ENCODE data around the gene PDZD4. TPM values are rescaled to one million over a fixed set of nuclear protein-coding genes. Genes with fewer than 3 reads are reported as not detected.

The PDZD4 gene
- polyA plus RNA-seq, 1 of the 3 experiments (the other 2 are of a cell fraction) = 1.9 TPM

DNA sequence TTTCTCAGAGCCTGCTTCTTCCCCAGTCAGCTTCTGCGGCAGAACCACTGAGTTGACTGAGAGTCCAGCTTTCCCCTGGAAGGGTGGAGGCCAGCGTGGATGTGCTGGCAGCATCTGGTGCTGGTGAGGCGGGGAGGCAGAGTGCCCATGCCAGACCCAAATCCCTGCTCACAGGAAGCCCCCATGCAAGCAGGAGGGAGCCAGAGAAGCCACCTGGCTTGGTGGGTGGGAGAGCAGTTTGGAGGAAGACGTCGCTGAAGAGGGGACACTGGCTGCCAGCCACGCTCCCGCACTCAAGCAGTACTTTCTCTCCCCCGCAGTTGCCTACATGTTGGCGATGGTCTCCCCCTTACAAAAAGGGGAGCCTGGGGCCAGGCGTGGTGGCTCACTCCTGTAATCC lies 6.0 kb downstream of the PDZD4 start:
- Histone ChIP-seq H3K27ac (ENCODE audit: low read depth in 2 of 2, low read length in 1 of 2) (no peak overlapping the region), H3K9me2 (no peaks in the 10 kb centered on the region), H3K79me2 (ENCODE audit: insufficient read depth) (no peaks in the 10 kb centered on the region), H3K4me1 (ENCODE audit: control insufficient read depth in 1 of 2, insufficient read depth in 2 of 2, low read depth in 1 of 2, low read length in 1 of 2) (peaks cover 0 to 19% of the 10 kb centered on the region in 2 experiments; a peak in 1 of 4 replicates), H2AFZ (ENCODE audit: low read depth) (no peak overlapping the region), H3F3A (replicated peaks; ENCODE audit: insufficient read depth) (peaks cover 5% of the 10 kb centered on the region), H3K27me3 (ENCODE audit: insufficient read depth) (peaks cover 40% of the 10 kb centered on the region), H3K4me2 (no peak overlapping the region), H3K9me3 (no peaks in the 10 kb centered on the region), H4K20me1 (ENCODE audit: insufficient read depth) (peaks cover 5% of the 10 kb centered on the region; the same call in 1 of the 2 replicates), H3K4me3 (ENCODE audit: low read depth in 2 of 2, low read length in 1 of 2) (no peak overlapping the region), H3K9ac (no peak overlapping the region), H3K36me3 (replicated peaks in 1 of 2; ENCODE audit: control insufficient read depth in 1 of 2, insufficient read depth in 2 of 2, low read length in 1 of 2) (no peaks in the 10 kb centered on the region)
- 71% methylated on average over 8 of the region's 10 CpGs for WGBS (ENCODE audit: low lambda C conversion rate)
- POLR2A ChIA-PET = no interaction called here
- CTCF ChIA-PET = no interaction called here
- DNase-seq = peak; percentile 3
- no peak for TF ChIP-seq TAF1 (IDR thresholded peaks at IDR 0.05; ENCODE audit: borderline replicate concordance, low read depth, low read length)
- TF ChIP-seq RAD21 (IDR thresholded peaks at IDR 0.05; ENCODE audit: low read length) = no peak
- TF ChIP-seq, protein P1, sequence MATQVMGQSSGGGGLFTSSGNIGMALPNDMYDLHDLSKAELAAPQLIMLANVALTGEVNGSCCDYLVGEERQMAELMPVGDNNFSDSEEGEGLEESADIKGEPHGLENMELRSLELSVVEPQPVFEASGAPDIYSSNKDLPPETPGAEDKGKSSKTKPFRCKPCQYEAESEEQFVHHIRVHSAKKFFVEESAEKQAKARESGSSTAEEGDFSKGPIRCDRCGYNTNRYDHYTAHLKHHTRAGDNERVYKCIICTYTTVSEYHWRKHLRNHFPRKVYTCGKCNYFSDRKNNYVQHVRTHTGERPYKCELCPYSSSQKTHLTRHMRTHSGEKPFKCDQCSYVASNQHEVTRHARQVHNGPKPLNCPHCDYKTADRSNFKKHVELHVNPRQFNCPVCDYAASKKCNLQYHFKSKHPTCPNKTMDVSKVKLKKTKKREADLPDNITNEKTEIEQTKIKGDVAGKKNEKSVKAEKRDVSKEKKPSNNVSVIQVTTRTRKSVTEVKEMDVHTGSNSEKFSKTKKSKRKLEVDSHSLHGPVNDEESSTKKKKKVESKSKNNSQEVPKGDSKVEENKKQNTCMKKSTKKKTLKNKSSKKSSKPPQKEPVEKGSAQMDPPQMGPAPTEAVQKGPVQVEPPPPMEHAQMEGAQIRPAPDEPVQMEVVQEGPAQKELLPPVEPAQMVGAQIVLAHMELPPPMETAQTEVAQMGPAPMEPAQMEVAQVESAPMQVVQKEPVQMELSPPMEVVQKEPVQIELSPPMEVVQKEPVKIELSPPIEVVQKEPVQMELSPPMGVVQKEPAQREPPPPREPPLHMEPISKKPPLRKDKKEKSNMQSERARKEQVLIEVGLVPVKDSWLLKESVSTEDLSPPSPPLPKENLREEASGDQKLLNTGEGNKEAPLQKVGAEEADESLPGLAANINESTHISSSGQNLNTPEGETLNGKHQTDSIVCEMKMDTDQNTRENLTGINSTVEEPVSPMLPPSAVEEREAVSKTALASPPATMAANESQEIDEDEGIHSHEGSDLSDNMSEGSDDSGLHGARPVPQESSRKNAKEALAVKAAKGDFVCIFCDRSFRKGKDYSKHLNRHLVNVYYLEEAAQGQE (IDR thresholded peaks at IDR 0.05; ENCODE audit: low read depth, low read length) = no peak
- TF ChIP-seq, protein P2, sequence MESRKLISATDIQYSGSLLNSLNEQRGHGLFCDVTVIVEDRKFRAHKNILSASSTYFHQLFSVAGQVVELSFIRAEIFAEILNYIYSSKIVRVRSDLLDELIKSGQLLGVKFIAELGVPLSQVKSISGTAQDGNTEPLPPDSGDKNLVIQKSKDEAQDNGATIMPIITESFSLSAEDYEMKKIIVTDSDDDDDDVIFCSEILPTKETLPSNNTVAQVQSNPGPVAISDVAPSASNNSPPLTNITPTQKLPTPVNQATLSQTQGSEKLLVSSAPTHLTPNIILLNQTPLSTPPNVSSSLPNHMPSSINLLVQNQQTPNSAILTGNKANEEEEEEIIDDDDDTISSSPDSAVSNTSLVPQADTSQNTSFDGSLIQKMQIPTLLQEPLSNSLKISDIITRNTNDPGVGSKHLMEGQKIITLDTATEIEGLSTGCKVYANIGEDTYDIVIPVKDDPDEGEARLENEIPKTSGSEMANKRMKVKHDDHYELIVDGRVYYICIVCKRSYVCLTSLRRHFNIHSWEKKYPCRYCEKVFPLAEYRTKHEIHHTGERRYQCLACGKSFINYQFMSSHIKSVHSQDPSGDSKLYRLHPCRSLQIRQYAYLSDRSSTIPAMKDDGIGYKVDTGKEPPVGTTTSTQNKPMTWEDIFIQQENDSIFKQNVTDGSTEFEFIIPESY (IDR thresholded peaks at IDR 0.05; ENCODE audit: borderline replicate concordance, low read depth) = no peak
- TF ChIP-seq, protein P3, sequence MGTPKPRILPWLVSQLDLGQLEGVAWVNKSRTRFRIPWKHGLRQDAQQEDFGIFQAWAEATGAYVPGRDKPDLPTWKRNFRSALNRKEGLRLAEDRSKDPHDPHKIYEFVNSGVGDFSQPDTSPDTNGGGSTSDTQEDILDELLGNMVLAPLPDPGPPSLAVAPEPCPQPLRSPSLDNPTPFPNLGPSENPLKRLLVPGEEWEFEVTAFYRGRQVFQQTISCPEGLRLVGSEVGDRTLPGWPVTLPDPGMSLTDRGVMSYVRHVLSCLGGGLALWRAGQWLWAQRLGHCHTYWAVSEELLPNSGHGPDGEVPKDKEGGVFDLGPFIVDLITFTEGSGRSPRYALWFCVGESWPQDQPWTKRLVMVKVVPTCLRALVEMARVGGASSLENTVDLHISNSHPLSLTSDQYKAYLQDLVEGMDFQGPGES (IDR thresholded peaks at IDR 0.05; ENCODE audit: low read depth, low read length) = no peak
- no peak for TF ChIP-seq JUND (IDR thresholded peaks at IDR 0.05)
- TF ChIP-seq RCOR1 (IDR thresholded peaks at IDR 0.05; ENCODE audit: low read length) = no peak
- no peak for TF ChIP-seq GATA2 (CRISPR knock-in tag; IDR thresholded peaks at IDR 0.05)
- TF ChIP-seq EZH2phosphoT487 (IDR thresholded peaks at IDR 0.05; ENCODE audit: borderline replicate concordance, low read depth) = no peak
- no peak for TF ChIP-seq FOSL2 (IDR thresholded peaks at IDR 0.05; ENCODE audit: borderline replicate concordance, low read depth)
- no peak for TF ChIP-seq RFX5 (IDR thresholded peaks at IDR 0.05; ENCODE audit: low read length)
- TF ChIP-seq, protein P4, sequence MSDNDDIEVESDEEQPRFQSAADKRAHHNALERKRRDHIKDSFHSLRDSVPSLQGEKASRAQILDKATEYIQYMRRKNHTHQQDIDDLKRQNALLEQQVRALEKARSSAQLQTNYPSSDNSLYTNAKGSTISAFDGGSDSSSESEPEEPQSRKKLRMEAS (IDR thresholded peaks at IDR 0.05; ENCODE audit: low read depth) = no peak
- TF ChIP-seq YY1 (IDR thresholded peaks at IDR 0.05; ENCODE audit: low read depth) = no peak
- TF ChIP-seq FOXM1 (IDR thresholded peaks at IDR 0.05; ENCODE audit: low read depth) = no peak
